ENCODE data around the gene PIGH.
A peak's percentile ranks its signal among the peaks of the same experiment; 100 is the strongest.
"Not testable (repeated sequence)": the region's sequence is repeated elsewhere in the genome, so short reads cannot be mapped to it uniquely, and the experiment has no call there.

PIGH gene

DNA sequence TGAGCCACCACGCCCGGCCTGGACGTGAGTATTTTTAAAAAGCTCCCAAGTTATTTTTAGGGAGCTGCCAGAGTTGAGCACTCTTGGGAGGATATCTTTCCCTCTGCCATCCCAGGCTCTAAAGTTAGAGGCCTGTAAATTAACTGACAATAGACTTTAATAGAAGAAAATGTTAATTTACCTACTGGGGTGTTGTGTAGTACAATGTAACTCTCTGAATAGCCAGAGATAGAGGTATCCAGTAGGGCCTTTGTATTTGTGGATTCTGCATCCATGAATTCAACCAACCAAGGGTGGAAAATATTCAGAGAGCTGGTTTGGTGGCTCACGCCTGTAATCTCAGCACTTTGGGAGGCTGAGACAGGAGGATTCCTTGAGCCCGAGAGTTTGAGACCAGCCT is 7.6 kb upstream of the PIGH start:
- no peak for DNase-seq

DNA sequence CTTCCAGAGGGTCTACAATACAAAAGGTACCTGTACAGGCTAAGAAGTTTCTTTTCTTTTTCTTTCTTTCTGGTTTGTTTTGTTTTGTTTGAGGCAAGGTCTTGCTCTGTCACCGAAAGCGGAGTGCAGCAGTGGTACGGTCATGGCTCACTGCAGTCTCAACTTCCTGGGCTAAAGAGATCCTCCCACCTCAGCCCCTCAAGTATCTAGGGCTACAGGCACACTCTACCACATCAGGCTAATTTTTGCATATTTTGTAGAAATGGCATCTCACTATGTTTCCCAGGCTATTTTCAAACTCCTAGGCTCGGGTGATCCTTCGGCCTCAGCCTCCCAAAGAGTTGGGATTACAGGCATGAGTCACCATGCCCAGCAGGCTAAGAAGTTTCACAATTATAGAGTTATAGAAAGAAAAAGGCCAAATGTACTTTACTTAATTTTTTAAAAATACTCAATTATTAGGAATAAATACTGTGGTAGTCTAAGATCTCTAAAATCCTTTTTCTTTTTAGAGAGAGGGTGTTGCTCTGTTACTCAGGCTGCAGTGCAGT is 3.0 kb upstream of the PIGH start:
- no peak for DNase-seq

DNA sequence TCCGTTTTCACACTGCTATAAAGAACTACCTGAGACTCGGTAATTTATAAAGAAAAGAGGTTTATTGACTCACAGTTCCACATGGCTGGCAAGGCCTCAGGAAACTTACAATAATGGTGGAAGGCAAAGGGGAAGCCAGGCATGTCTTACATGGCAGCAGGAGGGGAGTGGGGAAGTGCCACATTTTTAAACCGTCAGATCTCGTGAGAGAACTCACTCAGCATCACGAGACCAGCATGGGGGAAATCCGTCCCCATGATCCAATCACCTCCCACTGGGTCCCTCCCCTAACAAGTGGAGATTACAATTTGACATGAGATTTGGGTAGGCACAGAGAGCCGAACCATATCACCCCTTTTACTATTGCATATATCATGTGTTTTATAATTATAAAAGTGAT is 2.0 kb upstream of the PIGH start:
- DNase-seq: no peak

DNA sequence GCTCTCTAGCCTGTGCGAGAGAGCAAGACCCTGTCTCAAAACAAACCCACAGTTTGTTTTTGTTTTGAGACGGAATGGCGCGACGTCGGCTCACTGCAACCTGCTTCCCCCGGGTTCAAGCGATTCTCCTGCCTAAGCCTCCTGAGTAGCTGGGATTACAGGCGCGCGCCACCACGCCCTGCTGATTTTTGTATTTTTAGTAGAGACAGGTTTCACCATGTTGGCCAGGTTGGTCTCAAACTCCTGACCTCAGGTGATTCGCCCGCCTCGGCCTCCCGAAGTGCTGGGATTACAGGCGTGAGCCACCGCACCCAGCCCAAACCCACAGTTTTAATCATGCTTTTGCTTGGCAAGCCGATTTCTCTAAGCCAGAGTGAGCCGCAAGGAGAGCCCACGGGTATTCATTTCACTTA is 500 bp upstream of the PIGH start:
- not testable (repeated sequence) for DNase-seq

DNA sequence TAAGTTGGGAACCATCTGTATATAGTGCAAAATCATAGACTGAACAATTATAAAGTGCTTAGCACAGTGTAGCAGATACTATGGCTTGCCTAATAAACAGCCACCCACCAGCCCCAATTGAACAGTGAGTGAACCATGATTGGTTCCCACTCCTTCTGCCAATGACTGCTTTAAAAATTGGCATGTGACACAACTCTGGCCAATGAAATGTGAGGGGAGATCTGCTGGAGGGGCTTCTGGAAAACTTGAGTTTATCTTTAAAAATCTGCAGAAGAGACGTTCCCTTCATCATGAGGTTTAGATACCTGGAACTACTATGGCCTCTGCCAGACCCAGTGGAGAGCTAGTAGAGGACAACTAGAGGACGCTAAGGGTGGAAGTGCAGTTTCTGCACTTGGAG is 4.7 kb downstream of the PIGH start:
- no peak for DNase-seq

DNA sequence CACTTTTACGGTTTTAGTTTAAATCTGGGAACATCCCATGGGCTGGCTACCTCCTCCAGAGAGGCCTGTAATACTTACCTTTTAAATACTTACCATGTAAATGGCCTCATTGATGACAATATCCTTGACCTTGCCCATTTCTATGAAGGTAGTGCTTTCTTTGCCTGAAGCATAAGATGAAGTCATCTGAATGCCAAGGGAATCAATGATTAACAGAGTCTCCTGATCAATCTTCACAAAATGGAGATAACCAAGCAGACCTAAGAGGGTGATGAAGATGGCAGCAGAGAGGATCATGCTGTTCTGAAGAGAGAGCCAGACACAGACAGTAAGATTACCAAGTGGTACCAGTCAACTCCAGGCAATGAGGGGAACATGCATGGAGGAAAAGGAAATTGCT is 6.4 kb downstream of the PIGH start:
- not testable (repeated sequence) for DNase-seq

DNA sequence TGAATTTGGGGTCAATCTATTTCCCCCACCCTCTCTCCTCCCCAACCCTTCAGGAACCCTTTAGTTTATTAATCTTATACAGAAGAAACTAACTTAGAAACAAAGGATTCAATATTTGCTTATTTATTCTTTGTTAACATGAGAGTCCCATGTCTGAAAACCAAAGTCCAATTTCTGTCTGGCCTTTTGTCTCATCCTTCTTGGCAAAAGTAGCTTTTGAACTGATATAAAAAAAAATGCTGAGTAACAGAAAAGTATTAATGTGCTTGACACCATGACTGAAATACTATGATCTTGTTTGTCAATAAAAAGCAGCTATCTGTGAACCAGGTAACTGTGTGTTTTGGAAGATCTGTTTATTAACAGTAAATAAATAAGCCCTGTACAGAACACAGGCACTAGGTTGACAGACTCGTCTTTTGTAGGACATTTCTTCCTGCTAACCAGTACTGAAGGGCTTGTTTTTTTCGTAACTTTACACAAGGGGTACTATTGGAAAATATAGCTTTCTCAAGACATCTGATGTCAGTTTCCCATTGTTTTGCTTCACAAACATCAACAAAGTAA is 10.8 kb downstream of the PIGH start:
- no peak for DNase-seq

DNA sequence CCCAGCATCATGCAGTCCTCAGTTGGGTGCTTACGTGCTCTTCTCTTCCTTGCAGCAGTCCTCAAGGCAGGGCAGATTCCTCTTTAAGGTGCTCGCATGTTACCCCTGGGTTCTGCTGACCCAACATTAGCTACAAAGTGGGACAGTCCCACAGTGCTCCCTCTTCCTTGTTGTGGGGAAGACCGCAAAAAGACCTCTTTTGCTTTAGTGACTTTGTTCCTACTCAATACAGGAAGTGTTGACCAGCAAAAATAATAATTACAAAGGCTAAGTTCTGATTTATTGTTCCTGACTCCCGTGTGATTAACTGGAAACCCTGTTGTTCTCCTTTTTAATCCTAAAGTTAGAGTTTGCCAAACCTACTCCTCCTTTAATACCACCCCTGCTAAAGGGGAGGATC is 13.7 kb downstream of the PIGH start:
- no peak for DNase-seq

DNA sequence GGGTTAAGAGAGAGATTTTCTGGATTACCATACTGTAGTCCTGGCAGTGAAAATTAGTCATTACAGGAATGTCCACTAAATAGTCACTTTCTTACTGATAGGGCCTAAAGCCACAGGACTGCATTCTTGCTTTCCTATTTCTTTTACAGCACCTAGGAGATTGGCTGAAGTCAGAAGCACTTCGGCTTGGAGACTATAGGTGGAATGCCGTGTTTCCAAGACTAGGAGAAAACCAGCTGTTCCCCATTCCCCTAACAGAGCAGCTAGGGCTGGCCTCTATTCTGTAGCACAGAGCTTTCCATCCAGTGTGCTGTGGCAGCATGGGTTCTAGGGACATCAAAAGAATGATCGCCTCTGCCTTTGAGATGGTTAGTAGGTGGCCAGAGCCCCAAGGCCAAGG is 15.1 kb downstream of the PIGH start:
- DNase-seq: no peak

DNA sequence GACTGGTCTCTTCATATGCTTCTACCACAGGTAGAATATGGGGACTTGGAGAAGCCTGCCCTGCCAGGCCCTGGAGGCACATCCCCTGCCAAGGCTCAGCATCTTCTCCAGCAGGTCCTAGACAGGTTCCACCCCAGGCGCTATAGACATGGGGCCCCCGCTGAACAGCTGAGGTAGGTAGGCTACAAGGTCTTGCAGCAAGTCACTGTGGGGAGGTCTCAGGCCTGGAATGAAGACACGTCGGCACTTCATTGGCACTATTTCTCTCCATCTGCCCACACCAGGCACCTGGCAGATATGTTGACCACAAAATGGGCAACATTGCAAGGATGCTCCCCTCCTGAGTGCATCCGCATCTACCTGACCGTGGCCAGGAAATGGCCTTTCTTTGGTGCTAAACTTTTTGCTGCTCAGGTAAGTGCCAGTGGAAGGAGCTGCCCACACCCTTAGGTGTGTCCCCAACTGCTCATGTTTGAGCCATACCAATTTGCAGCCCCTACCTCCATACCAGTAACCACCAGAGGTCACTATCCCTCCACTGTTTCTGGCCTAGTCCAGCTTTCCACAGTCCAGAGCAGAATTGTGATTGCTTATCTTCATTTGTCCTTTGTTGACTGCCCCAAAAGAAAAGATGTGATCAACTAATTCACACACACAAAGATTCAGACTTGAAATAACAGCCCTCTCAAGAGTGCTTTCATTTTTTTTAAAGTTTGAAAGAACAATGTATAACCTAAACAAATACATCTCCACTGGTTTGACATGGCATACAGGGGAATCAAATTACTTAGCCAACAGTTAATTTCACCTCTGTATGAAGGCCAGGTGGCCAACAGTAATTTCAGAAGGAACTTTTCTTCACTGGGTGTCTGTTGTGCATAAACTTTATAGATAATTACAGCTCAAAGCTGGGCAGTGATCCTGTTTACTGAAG is 16.1 kb downstream of the PIGH start:
- DNase-seq: peak; percentile 43

DNA sequence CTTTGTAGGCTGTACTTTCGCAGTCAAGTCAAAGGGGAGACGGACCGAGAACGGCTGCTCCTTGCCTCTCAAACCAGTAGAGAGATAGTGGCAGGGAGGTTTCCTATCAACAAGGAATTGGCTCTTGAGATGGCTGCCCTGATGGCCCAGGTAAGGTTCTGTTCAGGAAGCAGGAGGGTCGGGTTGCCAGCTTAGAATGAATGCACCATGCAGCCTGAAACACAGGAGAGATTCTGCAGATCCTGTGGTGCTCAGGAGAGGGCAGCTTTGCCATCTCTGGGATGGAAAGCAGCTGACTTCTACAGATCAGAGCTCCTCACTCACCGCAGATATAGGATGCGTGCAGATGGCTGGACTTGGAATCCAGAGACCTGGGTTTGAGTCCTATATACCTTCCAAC is 18.0 kb downstream of the PIGH start:
- no peak for DNase-seq

DNA sequence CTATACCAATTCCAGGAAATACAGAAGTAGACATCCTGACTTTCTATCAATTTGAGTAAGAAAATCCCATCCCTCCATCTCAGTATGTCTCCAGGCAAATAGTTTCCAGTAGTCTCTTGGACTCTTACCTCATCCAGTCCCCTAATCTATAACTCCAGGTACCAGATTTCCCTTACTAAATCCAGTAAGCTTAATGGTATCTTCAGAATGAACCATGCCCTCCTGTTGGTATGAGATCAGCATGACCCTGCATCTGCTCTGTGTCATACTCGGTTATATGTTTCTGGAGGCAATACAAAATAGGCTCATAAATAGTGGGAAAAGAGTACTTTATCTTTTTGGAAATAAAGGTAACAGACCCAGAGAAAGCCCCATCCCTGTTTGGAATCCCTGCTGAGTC is 18.4 kb downstream of the PIGH start:
- no peak for DNase-seq

DNA sequence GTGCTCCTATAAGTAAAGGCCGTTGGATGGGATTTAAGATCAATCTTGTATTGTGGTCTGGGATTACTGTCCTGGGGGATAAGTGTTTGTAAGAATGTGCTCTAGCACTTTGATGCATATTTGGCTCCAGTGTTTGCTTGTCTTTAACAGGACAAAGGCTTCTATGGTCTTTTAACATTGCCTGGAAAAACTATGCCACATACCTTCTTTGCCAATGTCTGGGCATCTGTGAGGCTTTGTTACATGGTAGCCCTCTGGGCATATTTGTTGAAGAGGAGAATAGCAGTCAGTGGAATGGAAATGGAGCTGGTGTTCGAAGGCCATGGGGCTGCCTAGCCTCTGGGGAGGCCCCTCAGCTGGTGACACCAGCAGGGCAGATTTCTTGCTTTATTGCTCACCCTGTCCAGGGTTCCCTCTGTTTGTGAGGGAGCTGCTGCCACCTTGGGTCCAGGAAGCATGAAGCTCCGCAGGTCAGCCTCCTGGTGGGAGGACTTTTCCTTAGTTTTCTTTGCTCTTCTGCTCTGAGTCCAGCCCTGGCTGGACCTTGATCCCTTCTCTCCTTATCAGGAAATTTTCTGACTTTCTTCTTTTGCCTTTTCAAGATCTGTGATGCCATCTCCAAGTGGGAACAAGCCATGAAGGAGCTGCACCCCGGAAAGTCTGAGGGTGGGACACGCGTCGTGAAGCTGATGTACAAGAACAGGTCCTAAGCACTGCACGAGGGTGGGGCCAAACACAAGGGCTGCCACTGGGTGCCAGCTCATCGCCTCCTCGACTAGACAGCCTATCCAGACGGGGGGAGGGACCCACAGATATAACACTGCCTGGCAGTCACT is 19.5 kb downstream of the PIGH start:
- no peak for DNase-seq

DNA sequence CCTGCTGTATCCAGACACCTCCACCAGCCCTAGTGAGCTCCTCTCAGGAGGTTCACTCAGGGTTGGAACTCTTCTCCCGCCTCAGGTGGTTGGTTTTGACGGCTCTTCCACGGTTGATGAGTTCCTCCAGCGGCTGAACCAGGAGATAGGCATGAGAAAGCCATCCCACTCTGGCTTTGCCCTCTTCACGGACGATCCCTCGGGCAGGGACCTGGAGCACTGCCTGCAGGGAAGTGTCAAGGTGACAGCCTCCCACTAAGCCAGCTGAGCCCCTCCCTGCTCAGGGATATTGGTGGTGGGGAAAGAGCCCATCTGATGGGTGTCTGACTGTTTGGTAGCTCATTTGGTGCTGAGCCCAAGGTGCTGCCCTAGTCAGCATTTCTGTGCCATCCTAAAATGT is 20.4 kb downstream of the PIGH start:
- no peak for DNase-seq

DNA sequence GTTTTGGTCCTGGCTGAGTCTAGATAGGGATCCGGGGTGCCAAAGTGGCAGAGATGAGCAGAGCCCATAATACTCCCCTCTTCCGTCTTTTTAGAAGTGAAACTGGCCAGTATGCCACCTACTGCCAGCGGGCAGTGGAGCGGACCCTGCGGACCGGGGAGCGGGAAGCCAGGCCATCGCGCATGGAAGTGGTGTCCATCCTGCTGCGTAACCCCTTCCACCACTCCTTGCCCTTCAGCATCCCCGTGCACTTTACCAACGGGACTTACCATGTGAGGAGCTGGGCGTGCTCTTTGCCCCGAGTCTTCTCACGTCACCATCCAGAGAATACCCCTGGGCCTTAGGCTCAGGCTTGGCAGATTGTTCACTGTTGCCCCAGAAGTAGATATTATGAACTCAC is 21.0 kb downstream of the PIGH start:
- no peak for DNase-seq

DNA sequence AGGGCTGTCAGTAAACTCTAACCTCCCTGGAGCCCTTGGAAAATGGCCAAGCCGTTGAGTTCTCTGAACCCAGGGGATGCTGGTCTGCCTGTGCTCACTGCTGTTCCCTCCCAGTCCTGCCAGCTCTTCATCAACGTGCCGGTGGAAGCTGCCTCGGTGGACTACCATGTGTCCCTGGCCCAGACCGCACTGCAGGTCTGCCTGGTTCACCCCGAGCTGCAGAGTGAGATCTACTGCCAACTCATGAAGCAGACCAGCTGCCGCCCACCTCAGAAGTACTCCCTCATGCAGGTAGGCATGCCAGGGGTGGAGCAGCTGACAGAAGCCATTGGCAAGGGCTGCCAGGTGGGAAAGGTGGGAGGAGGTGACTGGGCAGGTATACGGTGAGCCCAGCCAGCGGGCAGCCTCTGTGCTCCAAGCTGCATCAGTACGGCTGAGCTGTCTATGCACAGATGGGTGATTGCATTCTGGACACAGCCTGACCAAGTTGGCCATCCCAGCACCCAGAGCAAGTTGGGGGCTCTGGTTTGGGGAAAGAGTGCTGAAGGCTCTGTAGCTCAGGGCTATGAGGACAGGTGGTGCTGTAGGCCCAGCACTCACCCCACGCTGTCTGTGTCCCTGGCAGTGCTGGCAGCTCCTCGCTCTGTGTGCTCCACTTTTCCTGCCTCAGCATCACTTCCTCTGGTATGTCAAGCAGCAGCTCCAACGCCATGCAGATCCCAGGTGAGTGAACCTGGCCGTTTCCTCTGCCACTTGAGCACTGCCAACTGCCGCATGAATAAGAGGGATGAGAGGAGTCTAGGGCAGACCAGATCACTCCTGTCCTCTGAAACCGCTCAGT is 21.9 kb downstream of the PIGH start:
- no peak for DNase-seq

DNA sequence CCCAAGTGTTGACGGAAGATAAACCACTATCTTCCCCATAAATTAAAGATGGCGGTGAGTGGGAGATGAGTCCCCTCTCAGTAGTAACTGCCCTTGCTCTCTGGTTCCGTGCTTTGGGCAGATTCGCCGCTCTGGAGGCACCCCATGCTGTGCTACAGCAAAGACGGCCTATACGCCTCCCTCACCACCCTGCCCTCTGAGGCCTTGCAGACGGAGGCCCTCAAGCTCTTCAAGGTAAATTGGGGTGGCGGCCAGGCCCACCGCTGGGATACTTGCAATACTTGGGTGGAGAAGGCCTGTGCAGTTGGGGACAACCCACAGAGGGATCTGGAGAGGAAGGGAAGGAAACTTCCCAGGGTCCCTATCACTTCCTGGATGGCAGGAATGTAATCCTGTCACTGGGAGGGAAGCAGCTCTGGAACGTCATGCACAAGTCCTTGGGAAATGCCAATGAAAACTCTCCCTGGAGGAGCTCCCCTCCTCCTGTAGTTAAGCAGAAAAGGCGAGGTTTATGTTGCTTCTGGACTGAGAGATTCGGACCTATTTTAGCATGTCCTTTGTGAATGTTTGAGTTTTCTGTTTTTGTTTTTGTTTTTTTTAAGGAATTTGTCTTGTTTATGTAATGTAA is 22.8 kb downstream of the PIGH start:
- no peak for DNase-seq

DNA sequence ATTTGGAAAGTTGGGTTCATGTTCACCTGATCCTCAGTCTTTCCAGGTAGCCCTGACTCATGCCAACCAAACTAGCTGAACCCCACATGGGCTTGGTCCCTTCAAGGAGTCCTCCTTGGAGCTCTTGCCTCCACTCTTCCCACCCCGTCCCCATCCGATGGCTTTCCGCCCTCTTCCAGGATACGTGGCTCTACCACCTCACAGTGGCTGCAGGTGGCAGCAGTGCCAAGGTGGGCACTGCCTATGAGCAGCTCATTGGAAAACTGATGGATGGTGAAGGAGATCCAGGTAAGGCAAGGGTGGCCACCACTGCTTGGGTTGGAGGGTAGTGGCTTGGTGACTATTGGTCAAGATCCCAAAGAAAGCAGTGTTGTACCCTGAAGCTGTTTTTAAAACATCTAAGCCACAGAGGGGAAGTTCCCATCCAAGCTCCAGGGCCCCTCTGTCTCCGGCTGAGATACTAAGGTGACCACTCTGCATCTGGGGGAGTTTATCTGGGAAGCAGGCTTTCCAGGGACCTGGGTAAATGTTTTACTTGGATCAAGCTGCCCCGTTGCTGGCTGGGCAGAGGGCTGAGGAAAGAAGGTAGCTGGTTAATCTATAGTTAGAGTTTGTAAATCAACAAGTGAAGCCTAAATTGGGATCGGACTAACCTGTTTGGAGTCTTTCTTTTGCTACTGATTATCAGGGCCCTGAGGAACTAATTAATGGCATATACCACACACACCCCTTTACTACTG is 23.7 kb downstream of the PIGH start:
- DNase-seq: no peak

DNA sequence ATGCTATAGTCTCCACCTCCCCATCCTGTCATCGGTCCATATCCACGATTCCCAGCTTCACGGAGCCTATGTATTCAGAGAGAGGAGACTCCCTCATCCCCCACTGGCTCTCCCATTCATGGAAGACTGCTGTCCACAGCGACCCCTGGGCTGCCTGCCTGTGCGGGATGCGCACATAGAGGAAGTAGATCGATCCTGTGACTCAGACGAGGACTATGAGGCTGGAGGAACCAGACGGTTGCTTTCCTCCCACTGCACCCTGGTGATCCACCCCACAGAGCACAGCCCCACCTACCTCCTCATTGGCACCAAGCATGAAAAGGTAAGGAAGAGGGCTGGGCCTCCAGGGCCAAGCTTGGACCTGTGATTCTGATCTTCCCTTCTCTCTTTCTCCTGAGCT is 24.4 kb downstream of the PIGH start:
- no peak for DNase-seq

DNA sequence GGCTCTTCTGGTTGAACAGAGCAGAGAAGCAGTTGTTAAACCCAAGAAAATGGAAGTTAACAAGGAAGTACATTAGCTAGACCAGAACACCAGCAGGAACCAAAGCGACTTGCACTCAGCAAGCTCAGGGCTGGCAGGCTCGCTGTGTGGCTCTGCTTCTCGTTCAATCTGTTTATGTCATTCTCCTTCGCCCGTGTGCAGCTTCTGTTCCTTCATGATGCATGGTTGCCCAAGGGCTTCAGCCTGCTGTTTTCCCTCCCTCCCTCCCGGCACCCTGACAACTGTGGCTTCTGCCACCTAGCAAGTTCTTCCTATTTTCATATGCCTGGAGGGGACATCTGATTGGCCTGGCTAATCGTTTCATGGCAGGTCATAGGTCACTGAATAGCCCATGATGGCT is 25.3 kb downstream of the PIGH start:
- DNase-seq: no peak

DNA sequence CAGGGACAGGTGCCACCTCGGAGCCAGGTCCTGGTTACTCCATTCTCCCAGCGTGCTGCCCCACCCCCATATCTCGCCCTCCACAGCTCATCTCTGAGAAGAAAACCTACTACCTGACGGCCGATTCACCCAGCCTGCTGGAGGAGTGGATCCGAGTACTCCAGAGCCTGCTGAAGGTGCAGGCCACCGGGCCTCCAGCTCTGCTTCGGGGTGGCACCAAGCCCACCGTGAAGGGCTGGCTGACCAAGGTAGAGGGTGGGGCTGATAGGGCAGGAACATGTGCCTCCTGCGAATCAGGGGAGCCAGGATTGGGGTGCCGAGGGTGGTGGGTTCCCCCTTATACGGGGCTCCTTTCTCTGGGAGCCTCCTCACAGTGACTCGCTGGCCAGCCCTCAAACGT is 25.9 kb downstream of the PIGH start:
- DNase-seq: no peak
